Panc1 (cell line): ENCODE measurements around the gene ZC3H18. TPM values are rescaled to one million over a fixed set of nuclear protein-coding genes. Genes with fewer than 3 reads are reported as not detected.

Experiments used
- ATAC-seq: fragments of 200-7000 bp; cut with Tn5 transposase; 2 replicates; pipeline ENCODE4 v1.9.1; 2020; ENCODE audit warnings: mild to moderate bottlenecking, moderate library complexity
- BruUV-seq: library from RNA; stranded (reverse); fragments of 400-500 nt; replicated peaks from 2 replicates; lab custom pipeline; 2021; lab: Mats Ljungman, UMichigan
- CTCF ChIA-PET: fragments of 300-600 bp; sonication (Branson Sonifier 250); formaldehyde crosslinking; loops from one replicate; lab custom pipeline; 2022; ENCODE audit warnings: antibody characterized with exemption; lab: Charles Lee
- POLR2A ChIA-PET: fragments of 300-600 bp; sonication (Branson Sonifier 250); formaldehyde crosslinking; loops from one replicate; lab custom pipeline; 2022; ENCODE audit warnings: antibody characterized with exemption; lab: Charles Lee
- DNase-seq: peaks from one replicate; pipeline ENCODE4 v3.0.0-alpha.2; 2010; ENCODE audit warnings: low read depth, low spot score
- H3K27ac ChIP-seq: 2 replicates; pipeline ENCODE4 v1.5.1; 2011; ENCODE audit warnings: mild to moderate bottlenecking, low read length, inconsistent platforms
- H3K27me3 ChIP-seq: fragments of 200-500 bp; sonication (Bioruptor generic); 2 replicates; pipeline ENCODE4 v1.6.0; 2014; ENCODE audit warnings: low read length, inconsistent platforms; ENCODE audit not compliant: control insufficient read depth, insufficient read depth
- H3K36me3 ChIP-seq: fragments of 200-500 bp; sonication (Bioruptor generic); 2 replicates; pipeline ENCODE4 v1.5.1; 2014; ENCODE audit warnings: inconsistent platforms, mild to moderate bottlenecking, low read length, moderate library complexity; ENCODE audit not compliant: control insufficient read depth, insufficient read depth
- H3K4me1 ChIP-seq: 2 replicates; pipeline ENCODE4 v1.5.1; 2011; ENCODE audit warnings: inconsistent platforms, mild to moderate bottlenecking, low read length, moderate library complexity; ENCODE audit not compliant: control insufficient read depth, insufficient read depth
- H3K4me3 ChIP-seq, 2 experiments: 2 replicates each; pipeline ENCODE4 v1.5.1; 2011 to 2012; ENCODE audit warnings: low read depth in 2 of 2, low read length in 2 of 2, mild to moderate bottlenecking in 2 of 2, inconsistent platforms in 1 of 2, moderate library complexity in 1 of 2
- H3K9me3 ChIP-seq: fragments of 200-500 bp; sonication (Bioruptor generic); 2 replicates; pipeline ENCODE4 v1.5.1; 2014; ENCODE audit warnings: low read depth, mild to moderate bottlenecking, inconsistent platforms, low read length, moderate library complexity; ENCODE audit not compliant: control insufficient read depth, insufficient read depth
- CTCF ChIP-seq: fragments of 450-650 bp; IDR thresholded peaks from 2 replicates; pipeline ENCODE4 v1.5.1; 2017; ENCODE audit warnings: mild to moderate bottlenecking
- POLR2AphosphoS5 ChIP-seq: IDR thresholded peaks from 2 replicates; pipeline ENCODE4 v1.6.1; 2012; ENCODE audit warnings: mild to moderate bottlenecking, low read depth, low read length, moderate library complexity
- REST ChIP-seq, 2 experiments: IDR thresholded peaks; 2 replicates each; pipeline ENCODE4 v1.6.1; 2011 to 2012; ENCODE audit warnings: low read depth in 2 of 2, control low read depth in 1 of 2, low read length in 1 of 2, mild to moderate bottlenecking in 1 of 2, moderate library complexity in 1 of 2; ENCODE audit not compliant: insufficient read depth in 1 of 2
- SIN3A ChIP-seq: IDR thresholded peaks from 2 replicates; pipeline ENCODE4 v1.6.1; 2012; ENCODE audit warnings: low read depth, mild to moderate bottlenecking, low read length, moderate library complexity, borderline replicate concordance; ENCODE audit not compliant: insufficient read depth
- TCF7L2 ChIP-seq: IDR thresholded peaks from 2 replicates; pipeline ENCODE4 v1.6.1; 2011; ENCODE audit warnings: mild to moderate bottlenecking, low read depth, low read length, inconsistent platforms
- in situ Hi-C: cut with HindIII; loops from 2 replicates; pipeline ENCODE4 v1.10.0; 2016; ENCODE audit warnings: low sequenced_read_pairs, low pct_unique_long_range_greater_than_20kb
- intact Hi-C: fragments of 100-400 bp; cut with micrococcal nuclease; formaldehyde crosslinking; loops from one replicate; pipeline ENCODE4 v1.10.0; 2022; ENCODE audit not compliant: unreplicated experiment
- total RNA-seq: library from RNA; stranded (reverse); gene quantifications from one replicate; pipeline ENCODE4 v1.2.1, GENCODE V29; 2021; ENCODE audit not compliant: unreplicated experiment

The ZC3H18 gene
- total RNA-seq, 1 experiment from 2014 or later: 45.9 TPM

- no peak for TF ChIP-seq TCF7L2
- no peak for TF ChIP-seq POLR2AphosphoS5
- TF ChIP-seq CTCF: no peak
- TF ChIP-seq SIN3A: no peak
- TF ChIP-seq REST (IDR thresholded peaks at IDR 0.05; ENCODE audit: insufficient read depth in 1 of 2, low read depth in 2 of 2, low read length in 1 of 2): no peak
- POLR2A ChIA-PET: no interaction called here
- ATAC-seq: no peak
- CTCF ChIA-PET: no interaction called here
- intact Hi-C loops: no loop called here
- Histone ChIP-seq H3K4me3 (no peak overlapping the region), H3K27ac (no peak overlapping the region), H3K4me1 (no peaks in the 10 kb centered on the region), H3K27me3 (no peaks in the 10 kb centered on the region), H3K9me3 (no peaks in the 10 kb centered on the region), H3K36me3 (no peaks in the 10 kb centered on the region)
- BruUV-seq: no TSS peak
- in situ Hi-C loops: no loop called here
- DNase-seq: no peak
These were observed 61.9 kb downstream of the ZC3H18 start for GRCh38 chr16:88631920-88632586.

- Histone ChIP-seq H3K27me3 (no peaks in the 10 kb centered on the region), H3K27ac (no peak overlapping the region), H3K4me3 (no peak overlapping the region), H3K4me1 (no peaks in the 10 kb centered on the region), H3K9me3 (no peaks in the 10 kb centered on the region), H3K36me3 (no peaks in the 10 kb centered on the region)
- no peak for TF ChIP-seq REST (IDR thresholded peaks at IDR 0.05; ENCODE audit: insufficient read depth in 1 of 2, low read depth in 2 of 2, low read length in 1 of 2)
- no peak for TF ChIP-seq POLR2AphosphoS5
- TF ChIP-seq SIN3A: no peak
- no peak for TF ChIP-seq TCF7L2
- no peak for ATAC-seq
- no peak for DNase-seq
- intact Hi-C loops: no loop called here
- POLR2A ChIA-PET: no interaction called here
- BruUV-seq: no TSS peak
- CTCF ChIA-PET: no interaction called here
- in situ Hi-C loops: no loop called here
These were observed 62.4 kb downstream of the ZC3H18 start for GRCh38 chr16:88632587-88632930.
